Mucosa of descending colon (tissue), 3 donors: ENCODE measurements around the gene PTPN21. TPM values are rescaled to one million over a fixed set of nuclear protein-coding genes. Genes with fewer than 3 reads are reported as not detected.

ENCODE experiments used
- ATAC-seq: fragments of 200-7000 bp; cut with Tn5 transposase; one replicate; pipeline ENCODE4 v1.9.1; 2020; ENCODE audit warnings: mild to moderate bottlenecking, moderate library complexity
- DNase-seq, 3 donors: peaks; one replicate each; pipeline ENCODE4 v3.0.0-alpha.2; 2020
- H3K36me3 ChIP-seq: fragments of 200-600 bp; one replicate; pipeline ENCODE4 v1.8.0; 2021; ENCODE audit warnings: low read depth, mild to moderate bottlenecking
- H3K4me1 ChIP-seq: fragments of 200-600 bp; one replicate; pipeline ENCODE4 v1.8.0; 2021; ENCODE audit warnings: low read depth, mild to moderate bottlenecking
- H3K4me3 ChIP-seq: fragments of 200-600 bp; one replicate; pipeline ENCODE4 v1.8.0; 2021; ENCODE audit warnings: mild to moderate bottlenecking
- H3K9me3 ChIP-seq: fragments of 200-600 bp; one replicate; pipeline ENCODE4 v1.8.0; 2021; ENCODE audit warnings: mild to moderate bottlenecking
- CTCF ChIP-seq: fragments of 200-600 bp; IDR thresholded peaks from one replicate; pipeline ENCODE4 v1.8.0; 2022; ENCODE audit warnings: antibody characterized with exemption, mild to moderate bottlenecking
- intact Hi-C, 2 donors: fragments of 100-400 bp; cut with DNase I in 1 of 2; cut with micrococcal nuclease in 1 of 2; formaldehyde crosslinking; loops; one replicate each; pipeline versions ENCODE4 v1.11.0 to v1.11.1; 2022; cut with DNase I, micrococcal nuclease
- total RNA-seq, 3 donors: library from RNA; stranded (reverse); fragmentation: NEBNext Ultra II Directional in 2 of 3; extraction: Animal tissue kit (Norgen Biotek cat#: 25700) in 2 of 3; gene quantifications; one replicate each; pipeline versions ENCODE4 v1.2.1 to v1.2.4, GENCODE V29; 2021 to 2023
- donor health status: DM: no; HTN: no; CAD: no; lungs with moderate emphysema.
- donor health status: DM: no; HTN: no; CAD: no.
- donor health status: DM: no; HTN: yes; CAD: no.

The PTPN21 gene
- total RNA-seq, 3 donors from 2014 or later = 37.0 to 51.8 (median 44.7) TPM

GRCh38 chr14:88546621-88547385 lies 8.0 kb downstream of the PTPN21 start:
- peak; percentile 61 for ATAC-seq
- DNase-seq = no peak
- no peak for TF ChIP-seq CTCF
- H3K36me3 ChIP-seq = no peaks in the 10 kb centered on the region
- H3K4me3 ChIP-seq = no peak overlapping the region
- intact Hi-C loops = no loop called here
- no peaks in the 10 kb centered on the region for H3K9me3 ChIP-seq
- H3K4me1 ChIP-seq = peaks cover 51% of the 10 kb centered on the region

GRCh38 chr14:88545256-88545655 lies 9.6 kb downstream of the PTPN21 start:
- no peak for TF ChIP-seq CTCF
- Histone ChIP-seq H3K4me3 (no peak overlapping the region), H3K36me3 (no peaks in the 10 kb centered on the region), H3K9me3 (no peaks in the 10 kb centered on the region), H3K4me1 (peaks cover 43% of the 10 kb centered on the region)
- ATAC-seq (no peak), DNase-seq (no peak)
- intact Hi-C loops = no loop called here

- no peak for TF ChIP-seq CTCF
- DNase-seq = peak in 1 of 3 donors; percentile 64
- H3K36me3 ChIP-seq = no peaks in the 10 kb centered on the region
Measured at GRCh38 chr14:88542857-88543795, 11.7 kb downstream of the PTPN21 start.

GRCh38 chr14:88541324-88541723 lies 13.5 kb downstream of the PTPN21 start:
- Histone ChIP-seq H3K9me3 (no peaks in the 10 kb centered on the region), H3K4me3 (no peak overlapping the region), H3K4me1 (peaks cover 38% of the 10 kb centered on the region), H3K36me3 (no peaks in the 10 kb centered on the region)
- DNase-seq (no peak), ATAC-seq (no peak)
- no peak for TF ChIP-seq CTCF
- intact Hi-C loops = no loop called here

More at GRCh38 chr14:88542857-88543795, 11.7 kb downstream of the PTPN21 start:
- peak; percentile 83 for ATAC-seq
- Histone ChIP-seq H3K9me3 (no peaks in the 10 kb centered on the region), H3K4me1 (peaks cover 47% of the 10 kb centered on the region), H3K4me3 (no peak overlapping the region)
- intact Hi-C loops = no loop called here

- H3K9me3 ChIP-seq = no peaks in the 10 kb centered on the region
- no peak for DNase-seq
- no peak for ATAC-seq
- intact Hi-C loops = no loop called here
- no peak for TF ChIP-seq CTCF
- peaks cover 33% of the 10 kb centered on the region for H3K4me1 ChIP-seq
- no peak overlapping the region for H3K4me3 ChIP-seq
- H3K36me3 ChIP-seq = no peaks in the 10 kb centered on the region
Measured at GRCh38 chr14:88535813-88536212, 19.0 kb downstream of the PTPN21 start.
